Stimulated activated CD8-positive, alpha-beta memory T cell treated with anti-CD3 and anti-CD28 coated beads, Interleukin-15, amount 100 ng/mL, for 1 hour (primary cell): ENCODE measurements around the gene MROH2A.

Source experiments
- DNase-seq: peaks from one replicate; pipeline ENCODE4 v3.0.0-alpha.2; 2020; ENCODE audit warnings: low read depth

MROH2A gene

DNA sequence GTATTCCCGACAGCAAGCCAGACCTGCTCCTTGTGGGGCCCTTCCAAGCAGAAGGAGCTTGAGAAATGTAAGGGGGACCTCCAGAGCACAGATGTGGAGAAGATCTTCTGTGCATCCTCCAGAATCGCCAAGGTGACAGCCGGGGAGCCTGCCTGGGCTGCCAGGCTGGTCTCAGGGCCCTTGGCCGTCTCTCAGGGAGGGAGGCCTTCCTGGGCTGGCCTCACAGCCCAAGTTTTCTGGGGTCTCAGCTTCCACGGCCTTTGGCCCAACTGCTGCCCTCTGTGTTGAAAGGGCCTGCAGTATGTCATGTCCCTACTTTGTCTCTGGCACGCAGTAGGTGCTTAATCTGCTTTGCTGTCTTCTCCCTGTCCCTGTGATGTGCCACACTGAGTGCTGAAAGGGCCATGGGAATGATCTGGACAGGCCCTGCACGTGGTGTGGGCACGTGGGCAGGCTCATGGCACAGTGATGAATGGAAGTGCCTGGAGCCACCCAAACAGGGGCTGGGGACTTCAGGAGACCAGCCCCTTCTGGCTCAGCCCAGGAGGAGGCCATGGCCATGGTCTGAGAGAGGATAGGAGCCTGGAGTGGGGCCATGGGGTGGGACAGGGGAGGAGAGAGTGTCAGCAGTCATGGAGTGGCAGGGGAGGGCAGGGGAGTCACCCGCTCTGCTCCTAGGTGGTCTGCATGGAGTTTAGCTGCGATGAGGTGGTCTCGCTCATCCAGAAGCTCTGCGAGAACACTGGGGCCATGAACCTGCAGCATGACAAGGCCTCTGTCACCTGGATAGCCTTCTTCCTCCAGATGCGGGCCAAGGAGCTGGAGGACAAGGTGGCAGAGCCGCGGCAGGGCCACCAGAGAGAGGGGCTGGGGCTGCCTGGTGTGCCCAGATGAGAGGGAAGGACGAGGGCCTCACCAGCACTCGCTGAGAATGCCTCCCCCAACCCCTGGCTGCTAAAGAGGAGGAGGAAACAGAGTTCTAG, 40.8 kb downstream of the MROH2A start:
- no peak for DNase-seq

GRCh38 chr2:233819884-233820773, 42.0 kb downstream of the MROH2A start:
- no peak for DNase-seq

DNA sequence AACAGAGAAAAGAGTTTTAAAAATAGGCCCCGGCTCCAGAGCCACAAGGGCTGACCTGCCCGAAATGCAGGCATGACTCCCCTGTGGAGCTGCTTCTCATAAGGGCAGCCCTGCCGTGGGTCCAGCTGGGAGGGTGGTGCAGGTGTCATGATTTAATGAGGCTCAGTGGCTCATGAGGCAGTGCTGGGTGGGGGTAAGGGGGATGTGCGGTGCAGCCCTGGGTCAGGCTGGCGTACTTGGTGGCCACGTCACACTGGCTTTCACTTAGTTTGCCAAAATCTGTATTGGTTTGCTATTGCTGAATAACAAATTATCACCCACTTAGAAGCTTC, 42.6 kb downstream of the MROH2A start:
- no peak for DNase-seq

GRCh38 chr2:233821196-233821595, 43.1 kb downstream of the MROH2A start:
- DNase-seq, result no peak

GRCh38 chr2:233821709-233822100, 43.6 kb downstream of the MROH2A start:
- DNase-seq, result no peak

- DNase-seq, result no peak
Measured at GRCh38 chr2:233822101-233822771, 44.1 kb downstream of the MROH2A start.

DNA sequence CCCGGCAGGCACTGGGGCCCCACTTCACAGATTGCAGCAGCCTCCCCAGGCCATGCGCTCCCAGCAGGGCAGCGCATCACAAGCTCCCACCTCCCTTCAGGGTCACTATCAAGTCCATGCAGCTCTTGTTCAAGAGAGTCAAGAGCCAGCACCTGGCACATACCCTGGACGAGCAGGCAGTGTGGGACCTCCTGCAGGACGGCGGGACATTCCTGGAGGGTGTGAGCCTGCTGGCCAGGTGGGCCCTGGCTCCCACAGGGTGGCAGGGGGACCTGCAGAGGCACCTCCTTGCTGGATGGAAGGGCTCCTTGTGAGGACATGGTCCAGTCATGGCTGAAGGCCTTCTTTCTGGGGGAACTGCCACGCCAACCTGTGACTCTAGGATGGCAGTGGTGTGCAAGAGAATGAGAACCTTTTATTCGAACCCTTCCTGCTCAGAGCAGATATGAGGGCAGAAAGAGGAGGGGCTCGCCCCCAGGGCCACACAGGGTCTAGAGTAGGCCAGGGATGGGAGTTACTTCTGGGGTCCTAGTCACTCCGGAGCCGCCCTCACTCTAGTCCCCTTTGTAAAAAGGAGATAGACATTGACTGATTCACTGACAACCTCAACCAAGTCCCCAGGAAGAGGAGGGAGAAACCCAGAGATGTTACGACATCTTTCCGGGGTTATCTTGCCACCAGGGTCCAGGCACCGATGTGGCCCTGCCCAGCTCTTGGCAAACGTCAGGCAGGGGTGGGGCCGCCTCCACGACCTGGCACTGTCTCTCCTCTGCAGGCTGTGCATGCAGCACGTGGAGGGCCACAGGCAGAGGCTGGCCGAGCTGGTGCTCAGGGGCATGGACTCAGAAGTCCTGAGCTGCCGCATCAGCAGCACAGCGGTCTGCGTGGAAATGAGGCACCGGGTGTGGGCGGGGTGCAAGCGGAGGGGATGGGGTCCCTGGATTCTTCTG, 44.9 kb downstream of the MROH2A start:
- DNase-seq, result no peak

DNA sequence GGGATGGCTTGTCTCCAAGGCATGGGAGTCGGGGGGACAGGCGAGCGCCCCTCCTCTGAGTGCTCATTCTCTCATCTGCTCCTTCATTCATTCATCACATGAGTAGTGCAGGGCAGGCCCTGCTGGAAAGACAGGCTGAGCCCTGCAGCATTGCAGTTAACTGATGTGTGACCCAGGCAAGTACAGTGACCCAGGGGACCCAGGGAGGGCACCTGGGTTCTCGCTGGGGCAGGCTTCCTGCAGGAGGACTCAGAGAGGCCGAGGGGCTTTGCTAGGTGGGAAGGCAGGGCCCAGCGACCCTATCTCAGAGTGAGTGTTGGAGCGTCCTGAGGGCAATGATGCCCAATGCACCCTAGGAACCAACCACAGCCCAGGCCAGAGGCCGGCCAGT, 45.6 kb downstream of the MROH2A start:
- DNase-seq, result no peak

- no peak for DNase-seq
Measured at GRCh38 chr2:233824373-233824772, 46.2 kb downstream of the MROH2A start.

DNA sequence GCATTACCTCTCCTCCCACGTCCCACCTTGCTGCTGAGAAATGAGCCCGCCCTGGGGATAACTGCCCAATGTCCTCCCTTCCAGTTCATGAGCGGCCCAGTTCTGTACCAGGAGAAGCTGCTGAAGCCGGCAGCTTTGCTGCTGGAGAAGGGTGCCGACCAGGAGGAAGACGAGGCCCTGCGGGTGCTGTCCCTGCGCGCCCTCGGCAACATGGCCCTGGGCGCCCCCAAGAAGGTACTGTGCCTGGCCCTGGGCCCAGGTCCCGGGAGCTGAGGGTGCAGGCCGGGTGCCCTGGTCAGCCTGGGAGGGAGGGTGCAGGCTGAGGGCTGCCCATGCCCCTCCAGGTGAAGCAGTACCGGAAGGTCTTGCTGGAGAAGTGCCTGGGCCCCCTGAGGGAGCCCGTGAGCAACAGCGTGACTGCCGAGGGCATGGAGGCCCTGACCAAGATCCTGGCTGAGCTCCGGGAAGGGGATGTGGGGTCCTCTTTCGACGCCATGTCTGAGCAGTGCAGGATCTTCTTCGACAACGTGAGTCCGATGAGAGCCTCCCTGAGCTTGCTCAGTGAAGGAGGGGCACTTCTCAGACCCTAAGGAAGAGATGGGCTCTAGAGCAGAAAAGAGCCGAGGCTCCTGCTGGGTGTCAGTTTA, 50.5 kb downstream of the MROH2A start:
- no peak for DNase-seq

- DNase-seq, result no peak
Measured at GRCh38 chr2:233829193-233830110, 51.3 kb downstream of the MROH2A start.

- no peak for DNase-seq
Measured at GRCh38 chr2:233830111-233830802, 52.1 kb downstream of the MROH2A start.

GRCh38 chr2:233831011-233831721, 53.0 kb downstream of the MROH2A start:
- DNase-seq, result no peak

- DNase-seq, result no peak
Measured at GRCh38 chr2:233831861-233832260, 53.7 kb downstream of the MROH2A start.

GRCh38 chr2:233832414-233832813, 54.3 kb downstream of the MROH2A start:
- DNase-seq, result no peak

GRCh38 chr2:233832869-233833311, 54.8 kb downstream of the MROH2A start:
- no peak for DNase-seq

- DNase-seq, result no peak
Measured at GRCh38 chr2:233833345-233833744, 55.2 kb downstream of the MROH2A start.
